ENCODE data around the gene SERAC1. TPM values are rescaled to one million over a fixed set of nuclear protein-coding genes. Genes with fewer than 3 reads are reported as not detected.

Gene SERAC1
- polyA plus RNA-seq, 1 of the 3 experiments (the other 2 are of a cell fraction): 5.6 TPM

DNA sequence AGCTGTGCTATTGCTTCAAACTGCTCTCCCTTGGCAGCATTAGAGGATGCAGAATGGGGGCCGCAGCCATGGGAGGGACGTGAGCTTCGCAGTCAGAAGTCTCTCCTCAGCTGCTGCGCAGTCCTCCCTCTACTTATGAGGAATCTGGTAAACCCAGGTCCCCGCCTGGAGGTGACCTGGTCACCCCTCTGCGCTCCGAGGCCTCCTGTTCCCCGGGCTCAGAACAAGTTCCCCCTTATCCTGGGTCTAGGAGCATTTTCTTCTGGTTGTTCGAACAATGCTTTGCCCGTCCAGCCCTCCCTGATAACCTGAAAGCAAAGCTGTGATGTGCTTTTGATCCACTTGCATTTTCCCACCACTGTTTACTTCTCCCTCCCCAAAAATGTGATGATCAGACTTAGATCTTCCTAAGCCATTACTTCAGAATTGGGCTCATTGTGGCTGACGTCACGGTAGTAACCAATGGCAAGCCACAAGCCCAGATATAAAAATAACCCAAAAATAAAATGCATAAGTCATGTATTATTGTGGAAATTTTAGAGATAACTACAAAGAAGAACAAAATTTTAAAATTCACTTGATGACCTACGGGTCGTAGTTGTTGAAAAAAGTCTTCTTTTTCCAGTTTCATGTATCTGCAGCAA, 80.7 kb downstream of the SERAC1 start:
- TF ChIP-seq TCF12 (IDR thresholded peaks at IDR 0.05) (no peak), RFX5 (IDR thresholded peaks at IDR 0.05; ENCODE audit: low read length) (no peak), RCOR1 (IDR thresholded peaks at IDR 0.05; ENCODE audit: low read length) (no peak), POLR2AphosphoS5 (IDR thresholded peaks at IDR 0.05; ENCODE audit: low read depth, low read length) (no peak), FOSL2 (IDR thresholded peaks at IDR 0.05; ENCODE audit: borderline replicate concordance, low read depth) (no peak), SIN3A (IDR thresholded peaks at IDR 0.05; ENCODE audit: borderline replicate concordance, low read depth, low read length) (no peak), FOXM1 (IDR thresholded peaks at IDR 0.05; ENCODE audit: low read depth) (no peak), TEAD4 (IDR thresholded peaks at IDR 0.05; ENCODE audit: borderline replicate concordance, insufficient read depth) (no peak), NRF1 (IDR thresholded peaks at IDR 0.05; ENCODE audit: low read depth, low read length) (no peak), TAF1 (IDR thresholded peaks at IDR 0.05; ENCODE audit: borderline replicate concordance, low read depth, low read length) (no peak), FOXJ3 (CRISPR knock-in tag; IDR thresholded peaks at IDR 0.05) (no peak)
- TF ChIP-seq, protein P1, sequence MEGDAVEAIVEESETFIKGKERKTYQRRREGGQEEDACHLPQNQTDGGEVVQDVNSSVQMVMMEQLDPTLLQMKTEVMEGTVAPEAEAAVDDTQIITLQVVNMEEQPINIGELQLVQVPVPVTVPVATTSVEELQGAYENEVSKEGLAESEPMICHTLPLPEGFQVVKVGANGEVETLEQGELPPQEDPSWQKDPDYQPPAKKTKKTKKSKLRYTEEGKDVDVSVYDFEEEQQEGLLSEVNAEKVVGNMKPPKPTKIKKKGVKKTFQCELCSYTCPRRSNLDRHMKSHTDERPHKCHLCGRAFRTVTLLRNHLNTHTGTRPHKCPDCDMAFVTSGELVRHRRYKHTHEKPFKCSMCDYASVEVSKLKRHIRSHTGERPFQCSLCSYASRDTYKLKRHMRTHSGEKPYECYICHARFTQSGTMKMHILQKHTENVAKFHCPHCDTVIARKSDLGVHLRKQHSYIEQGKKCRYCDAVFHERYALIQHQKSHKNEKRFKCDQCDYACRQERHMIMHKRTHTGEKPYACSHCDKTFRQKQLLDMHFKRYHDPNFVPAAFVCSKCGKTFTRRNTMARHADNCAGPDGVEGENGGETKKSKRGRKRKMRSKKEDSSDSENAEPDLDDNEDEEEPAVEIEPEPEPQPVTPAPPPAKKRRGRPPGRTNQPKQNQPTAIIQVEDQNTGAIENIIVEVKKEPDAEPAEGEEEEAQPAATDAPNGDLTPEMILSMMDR (IDR thresholded peaks at IDR 0.05): no peak
- TF ChIP-seq, protein P2, sequence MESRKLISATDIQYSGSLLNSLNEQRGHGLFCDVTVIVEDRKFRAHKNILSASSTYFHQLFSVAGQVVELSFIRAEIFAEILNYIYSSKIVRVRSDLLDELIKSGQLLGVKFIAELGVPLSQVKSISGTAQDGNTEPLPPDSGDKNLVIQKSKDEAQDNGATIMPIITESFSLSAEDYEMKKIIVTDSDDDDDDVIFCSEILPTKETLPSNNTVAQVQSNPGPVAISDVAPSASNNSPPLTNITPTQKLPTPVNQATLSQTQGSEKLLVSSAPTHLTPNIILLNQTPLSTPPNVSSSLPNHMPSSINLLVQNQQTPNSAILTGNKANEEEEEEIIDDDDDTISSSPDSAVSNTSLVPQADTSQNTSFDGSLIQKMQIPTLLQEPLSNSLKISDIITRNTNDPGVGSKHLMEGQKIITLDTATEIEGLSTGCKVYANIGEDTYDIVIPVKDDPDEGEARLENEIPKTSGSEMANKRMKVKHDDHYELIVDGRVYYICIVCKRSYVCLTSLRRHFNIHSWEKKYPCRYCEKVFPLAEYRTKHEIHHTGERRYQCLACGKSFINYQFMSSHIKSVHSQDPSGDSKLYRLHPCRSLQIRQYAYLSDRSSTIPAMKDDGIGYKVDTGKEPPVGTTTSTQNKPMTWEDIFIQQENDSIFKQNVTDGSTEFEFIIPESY (IDR thresholded peaks at IDR 0.05; ENCODE audit: borderline replicate concordance, low read depth): no peak
- H3K27ac ChIP-seq (ENCODE audit: low read depth in 2 of 2, low read length in 1 of 2): no peak overlapping the region
- CTCF ChIA-PET: interaction anchor here (1.5 to 2.9 kb wide), 2 partner anchors 15 to 45 kb away, joined by 6 to 16 read pairs; no protein-coding TSS in a partner anchor

More for the DNA sequence above, 80.7 kb downstream of the SERAC1 start:
- H4K20me1 ChIP-seq (ENCODE audit: insufficient read depth): no peaks in the 10 kb centered on the region
- peak; percentile 16 for DNase-seq
- H3K9me3 ChIP-seq: no peaks in the 10 kb centered on the region
- H3K79me2 ChIP-seq (ENCODE audit: insufficient read depth): no peaks in the 10 kb centered on the region; the same call in 1 of the 2 replicates
- H3K27me3 ChIP-seq (ENCODE audit: insufficient read depth): no peaks in the 10 kb centered on the region
- peaks cover 33 to 87% of the 10 kb centered on the region in 2 experiments for H3K36me3 ChIP-seq (replicated peaks in 1 of 2; ENCODE audit: control insufficient read depth in 1 of 2, insufficient read depth in 2 of 2, low read length in 1 of 2)
- H2AFZ ChIP-seq (ENCODE audit: low read depth): no peak overlapping the region
- WGBS (ENCODE audit: low lambda C conversion rate): 98% methylated on average over 14 of the region's 14 CpGs
- H3K9me2 ChIP-seq: no peaks in the 10 kb centered on the region
- H3K9ac ChIP-seq: no peak overlapping the region
- POLR2A ChIA-PET: no interaction called here
- H3K4me1 ChIP-seq (ENCODE audit: control insufficient read depth in 1 of 2, insufficient read depth in 2 of 2, low read depth in 1 of 2, low read length in 1 of 2): no peaks in the 10 kb centered on the region
- no peak overlapping the region for H3K4me3 ChIP-seq (ENCODE audit: low read depth in 2 of 2, low read length in 1 of 2)
- H3F3A ChIP-seq (replicated peaks; ENCODE audit: insufficient read depth): peaks cover 4% of the 10 kb centered on the region
- H3K4me2 ChIP-seq: no peak overlapping the region

Data from SK-N-SH (cell line).